ENCODE data around the gene ADD3.

Gene ADD3

GRCh38 chr10:110003524-110003885 is 4.3 kb upstream of the ADD3 start:
- no peak overlapping the region for H3K4me3 ChIP-seq (ENCODE audit: control insufficient read depth, low read depth, low read length)
- DNase-seq (ENCODE audit: low read depth), result no peak
- no peak for TF ChIP-seq CTCF (conservative IDR thresholded peaks at IDR 0.05; ENCODE audit: control insufficient read depth, insufficient read depth, low read depth, low read length)

GRCh38 chr10:110005719-110006118 is 2.1 kb upstream of the ADD3 start:
- DNase-seq (ENCODE audit: low read depth), result peak; percentile 89
- peak overlapping the region; percentile 57 for H3K4me3 ChIP-seq (ENCODE audit: control insufficient read depth, low read depth, low read length)
- no peak for TF ChIP-seq CTCF (conservative IDR thresholded peaks at IDR 0.05; ENCODE audit: control insufficient read depth, insufficient read depth, low read depth, low read length)

GRCh38 chr10:110006358-110007160 is 1.2 kb upstream of the ADD3 start:
- peak overlapping the region; percentile 57 for H3K4me3 ChIP-seq (ENCODE audit: control insufficient read depth, low read depth, low read length)
- TF ChIP-seq CTCF (conservative IDR thresholded peaks at IDR 0.05; ENCODE audit: control insufficient read depth, insufficient read depth, low read depth, low read length), result no peak
- peak; percentile 87 for DNase-seq (ENCODE audit: low read depth)

- no peak for TF ChIP-seq CTCF (conservative IDR thresholded peaks at IDR 0.05; ENCODE audit: control insufficient read depth, insufficient read depth, low read depth, low read length)
- DNase-seq (ENCODE audit: low read depth), result peak; percentile 63
- peak overlapping the region; percentile 57 for H3K4me3 ChIP-seq (ENCODE audit: control insufficient read depth, low read depth, low read length)
Observed at GRCh38 chr10:110007161-110007700, 553 bp upstream of the ADD3 start.

- TF ChIP-seq CTCF (conservative IDR thresholded peaks at IDR 0.05; ENCODE audit: control insufficient read depth, insufficient read depth, low read depth, low read length), result no peak
- H3K4me3 ChIP-seq (ENCODE audit: control insufficient read depth, low read depth, low read length), result peak overlapping the region; percentile 73
- no peak for DNase-seq (ENCODE audit: low read depth)
Observed at GRCh38 chr10:110008518-110009339, 945 bp downstream of the ADD3 start.

- H3K4me3 ChIP-seq (ENCODE audit: control insufficient read depth, low read depth, low read length), result no peak overlapping the region
- no peak for DNase-seq (ENCODE audit: low read depth)
- TF ChIP-seq CTCF (conservative IDR thresholded peaks at IDR 0.05; ENCODE audit: control insufficient read depth, insufficient read depth, low read depth, low read length), result no peak
Observed at GRCh38 chr10:110009736-110010475, 2.1 kb downstream of the ADD3 start.

Data from fibroblast of mammary gland (primary cell).